PC-9 (cell line): ENCODE measurements around the gene EGFLAM. TPM values are rescaled to one million over a fixed set of nuclear protein-coding genes. Genes with fewer than 3 reads are reported as not detected.

Source experiments
- BruUV-seq: library from RNA; stranded (reverse); fragments of 400-500 nt; replicated peaks from 2 replicates; lab custom pipeline; 2021; lab: Mats Ljungman, UMichigan
- CTCF ChIA-PET: fragments of 300-600 bp; sonication (Branson Sonifier 250); formaldehyde crosslinking; loops from one replicate; lab custom pipeline; 2022; ENCODE audit warnings: antibody characterized with exemption; lab: Charles Lee
- POLR2A ChIA-PET: fragments of 300-600 bp; sonication (Branson Sonifier 250); formaldehyde crosslinking; loops from one replicate; lab custom pipeline; 2022; ENCODE audit warnings: antibody characterized with exemption; ENCODE audit not compliant: unreplicated experiment; lab: Charles Lee
- DNase-seq, 2 experiments: peaks; one replicate each; pipeline versions ENCODE4 v3.0.0 to v3.0.0-alpha.2; 2015 to 2022; ENCODE audit warnings: mixed read lengths in 1 of 2
- H2AFZ ChIP-seq: fragments of 200-600 bp; sonication (generic); 2 replicates; pipeline ENCODE4 v1.8.1; 2017; ENCODE audit warnings: antibody characterized with exemption
- H3F3A ChIP-seq: fragments of 200-600 bp; sonication (generic); 2 replicates; pipeline ENCODE4 v1.8.1; 2017; ENCODE audit warnings: antibody characterized with exemption, mild to moderate bottlenecking, low read depth; ENCODE audit not compliant: insufficient read depth
- H3K27ac ChIP-seq: fragments of 200-600 bp; sonication (generic); 2 replicates; pipeline ENCODE4 v1.6.1; 2016; ENCODE audit warnings: mixed run types
- H3K27me3 ChIP-seq: fragments of 200-600 bp; sonication (generic); 2 replicates; pipeline ENCODE4 v1.6.1; 2016; ENCODE audit warnings: low read depth, mixed run types; ENCODE audit not compliant: insufficient read depth
- H3K36me3 ChIP-seq: fragments of 200-600 bp; sonication (generic); 2 replicates; pipeline ENCODE4 v1.6.1; 2016; ENCODE audit warnings: low read depth, mixed run types
- H3K4me1 ChIP-seq: fragments of 200-600 bp; sonication (generic); replicated peaks from 2 replicates; pipeline ENCODE4 v1.6.1; 2016; ENCODE audit warnings: mixed run types; ENCODE audit not compliant: insufficient read depth
- H3K4me2 ChIP-seq: fragments of 200-600 bp; sonication (generic); 2 replicates; pipeline ENCODE4 v1.6.1; 2017; ENCODE audit warnings: mixed run types
- H3K4me3 ChIP-seq: fragments of 200-600 bp; sonication (generic); 2 replicates; pipeline ENCODE4 v1.6.1; 2016; ENCODE audit warnings: mixed run types
- H3K79me2 ChIP-seq: fragments of 200-600 bp; sonication (generic); 2 replicates; pipeline ENCODE4 v1.6.1; 2017; ENCODE audit warnings: low read depth, mixed run types
- H3K9me2 ChIP-seq: fragments of 200-600 bp; sonication (generic); 2 replicates; pipeline ENCODE4 v1.8.1; 2017; ENCODE audit warnings: mild to moderate bottlenecking; ENCODE audit not compliant: insufficient read depth
- H3K9me3 ChIP-seq: fragments of 200-600 bp; sonication (generic); 2 replicates; pipeline ENCODE4 v1.8.1; 2016; ENCODE audit warnings: low read depth; ENCODE audit not compliant: insufficient read depth
- H4K20me1 ChIP-seq: fragments of 200-600 bp; sonication (generic); 2 replicates; pipeline ENCODE4 v1.8.1; 2017; ENCODE audit not compliant: insufficient read depth
- CTCF ChIP-seq: fragments of 200-600 bp; sonication (generic); conservative IDR thresholded peaks from 2 replicates; pipeline ENCODE4 v1.6.1; 2017; ENCODE audit warnings: mixed run types, antibody characterized with exemption, mild to moderate bottlenecking, moderate library complexity
- EZH2 ChIP-seq: fragments of 200-600 bp; sonication (generic); IDR thresholded peaks from 2 replicates; pipeline ENCODE4 v1.8.0; 2017; ENCODE audit warnings: antibody characterized with exemption, low read depth
- intact Hi-C: fragments of 100-400 bp; cut with micrococcal nuclease; formaldehyde crosslinking; loops from one replicate; pipeline ENCODE4 v1.10.0; 2022; ENCODE audit not compliant: unreplicated experiment
- total RNA-seq: library from RNA; stranded (reverse); gene quantifications from 2 replicates; pipeline ENCODE4 v1.2.3, GENCODE V29; 2021

EGFLAM gene
- total RNA-seq, 1 experiment from 2014 or later = not detected

GRCh38 chr5:38381361-38381760 is 123.0 kb downstream of the EGFLAM start:
- H3K9me2 ChIP-seq = no peaks in the 10 kb centered on the region
- DNase-seq = no peak
- intact Hi-C loops = loop anchor here (5.0 to 10.0 kb wide), 2 partner anchors 901 to 1193 kb away; no protein-coding TSS in a partner anchor
- no TSS peak for BruUV-seq
- CTCF ChIA-PET = interaction anchor here (1.3 kb wide), 1 partner anchor 428 kb away, joined by 4 read pairs; no protein-coding TSS in a partner anchor
- H4K20me1 ChIP-seq = no peaks in the 10 kb centered on the region
- no peak overlapping the region for H2AFZ ChIP-seq
- H3K27me3 ChIP-seq = peaks cover 49% of the 10 kb centered on the region
- H3K79me2 ChIP-seq = no peaks in the 10 kb centered on the region
- no peaks in the 10 kb centered on the region for H3K36me3 ChIP-seq
- POLR2A ChIA-PET = no interaction called here
- no peak overlapping the region for H3K4me3 ChIP-seq
- no peaks in the 10 kb centered on the region for H3K9me3 ChIP-seq
- no peak overlapping the region for H3K4me2 ChIP-seq
- no peak overlapping the region for H3K27ac ChIP-seq
- TF ChIP-seq EZH2 = no peak
- no peak for TF ChIP-seq CTCF
- no peaks in the 10 kb centered on the region for H3F3A ChIP-seq
- H3K4me1 ChIP-seq = no peaks in the 10 kb centered on the region

GRCh38 chr5:38382898-38383297 is 124.5 kb downstream of the EGFLAM start:
- H3K4me2 ChIP-seq = no peak overlapping the region
- CTCF ChIA-PET = interaction anchor here (0.6 to 1.3 kb wide), 6 partner anchors 38 to 1205 kb away, joined by 3 to 14 read pairs (median 4); no protein-coding TSS in a partner anchor
- H3K4me3 ChIP-seq = no peak overlapping the region
- no peak overlapping the region for H2AFZ ChIP-seq
- TF ChIP-seq CTCF (peak; percentile 88), EZH2 (no peak)
- H3K9me2 ChIP-seq = no peaks in the 10 kb centered on the region
- no peak overlapping the region for H3K27ac ChIP-seq
- no peaks in the 10 kb centered on the region for H3K36me3 ChIP-seq
- no peaks in the 10 kb centered on the region for H3K79me2 ChIP-seq
- H3F3A ChIP-seq = no peaks in the 10 kb centered on the region
- peaks cover 37% of the 10 kb centered on the region for H3K27me3 ChIP-seq
- BruUV-seq = no TSS peak
- no peaks in the 10 kb centered on the region for H3K4me1 ChIP-seq
- intact Hi-C loops = loop anchor here (1.0 to 10.0 kb wide), 5 partner anchors 58 to 1192 kb away; no protein-coding TSS in a partner anchor
- H3K9me3 ChIP-seq = no peaks in the 10 kb centered on the region
- POLR2A ChIA-PET = no interaction called here
- peak; percentile 58 to 77 for DNase-seq
- no peaks in the 10 kb centered on the region for H4K20me1 ChIP-seq

GRCh38 chr5:38383701-38384100 is 125.3 kb downstream of the EGFLAM start:
- TF ChIP-seq CTCF (no peak), EZH2 (no peak)
- intact Hi-C loops = loop anchor here (1.0 to 10.0 kb wide), 5 partner anchors 58 to 1191 kb away; no protein-coding TSS in a partner anchor
- Histone ChIP-seq H3K36me3 (no peaks in the 10 kb centered on the region), H4K20me1 (no peaks in the 10 kb centered on the region), H3K4me2 (no peak overlapping the region), H3K9me2 (no peaks in the 10 kb centered on the region), H3K27ac (no peak overlapping the region), H3F3A (no peaks in the 10 kb centered on the region), H3K4me3 (no peak overlapping the region), H3K79me2 (no peaks in the 10 kb centered on the region), H3K27me3 (peaks cover 29% of the 10 kb centered on the region), H3K4me1 (no peaks in the 10 kb centered on the region), H2AFZ (no peak overlapping the region), H3K9me3 (no peaks in the 10 kb centered on the region)
- CTCF ChIA-PET = interaction anchor here (0.6 to 0.9 kb wide), 2 partner anchors 37 to 51 kb away, joined by 3 to 4 read pairs; no protein-coding TSS in a partner anchor
- no peak for DNase-seq
- BruUV-seq = no TSS peak
- POLR2A ChIA-PET = no interaction called here
